Measurements from ENCODE around the gene MAPRE3. TPM values are rescaled to one million over a fixed set of nuclear protein-coding genes. Genes with fewer than 3 reads are reported as not detected.

MAPRE3 gene
- total RNA-seq, 1 donor from 2014 or later: 27.0 TPM

DNA sequence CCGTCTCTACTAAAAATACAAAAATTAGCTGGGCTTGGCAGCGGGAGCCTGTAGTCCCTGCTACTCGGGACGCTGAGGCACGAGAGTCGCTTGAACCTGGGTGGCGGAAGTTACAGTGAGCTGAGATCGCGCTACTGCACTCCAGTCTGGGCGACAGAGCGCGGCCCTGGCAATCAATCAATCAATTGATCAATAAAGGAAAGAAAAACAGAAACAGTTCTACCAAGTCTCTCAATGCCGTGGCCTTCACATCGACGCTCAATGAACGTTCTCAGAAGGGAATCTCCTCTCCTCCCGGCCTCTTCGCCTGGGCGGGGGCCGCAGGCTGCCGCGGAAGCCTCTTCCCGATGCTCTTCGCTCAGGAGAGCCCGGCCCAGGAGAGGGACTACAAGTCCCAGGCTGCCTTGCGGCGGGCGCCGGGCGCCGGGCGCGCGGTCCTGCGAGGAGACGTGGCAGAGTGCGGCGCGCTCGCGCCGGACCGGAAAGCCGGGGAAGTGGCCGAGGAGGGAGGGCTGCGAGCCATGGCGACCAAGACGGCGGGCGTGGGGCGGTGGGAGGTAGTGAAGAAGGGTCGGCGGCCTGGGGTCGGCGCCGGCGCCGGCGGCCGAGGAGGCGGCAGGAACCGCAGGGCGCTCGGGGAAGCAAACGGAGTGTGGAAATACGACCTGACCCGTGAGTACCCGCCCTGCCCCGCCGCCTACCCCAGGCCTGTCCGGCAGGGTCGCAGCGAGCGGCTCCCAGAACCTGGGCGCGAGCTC is 62.2 kb downstream of the MAPRE3 start, which contains the start of gene TMEM214:
Gene TMEM214, plus strand, starts transcription at position 471 of the 758 bp plus-strand sequence. Its CDS starts 51 bp downstream, at position 522.
- FAIRE-seq (no peak), DNase-seq (ENCODE audit: low read depth) (peak; percentile 72)
- H2AFZ ChIP-seq (ENCODE audit: low read depth, low read length): peak within 1 kb of the TSS; percentile 86
- H3K9ac ChIP-seq (ENCODE audit: low read length): peak within 1 kb of the TSS; percentile 96
- peaks cover 55% of the 10 kb centered on the region for H4K20me1 ChIP-seq (ENCODE audit: insufficient read depth, low read length)
- Mint-ChIP-seq H3K9me3 (ENCODE audit: unreplicated experiment) (no peaks in the 10 kb centered on the region), H3K4me1 (ENCODE audit: low read depth, unreplicated experiment) (peaks cover 16% of the 10 kb centered on the region), H3K27me3 (ENCODE audit: low read depth, unreplicated experiment) (no peaks in the 10 kb centered on the region), H3K4me3 (ENCODE audit: unreplicated experiment) (peak within 1 kb of the TSS; percentile 97), H3K36me3 (ENCODE audit: low read depth, unreplicated experiment) (peaks cover 35% of the 10 kb centered on the region), H3K27ac (ENCODE audit: unreplicated experiment) (peak within 1 kb of the TSS; percentile 92)
- no peaks in the 10 kb centered on the region for H3K9me3 ChIP-seq (ENCODE audit: insufficient read depth, low read depth, low read length)
- H3K4me1 ChIP-seq (ENCODE audit: insufficient read depth, low read length): peaks cover 11% of the 10 kb centered on the region
- peak within 1 kb of the TSS; percentile 84 for H3K4me2 ChIP-seq (ENCODE audit: low read length)
- peaks cover 73% of the 10 kb centered on the region for H3K79me2 ChIP-seq (ENCODE audit: insufficient read depth, low read length)
- TF ChIP-seq EZH2 (IDR thresholded peaks at IDR 0.05; ENCODE audit: insufficient read depth, low read length): no peak
- TF ChIP-seq, protein P1, sequence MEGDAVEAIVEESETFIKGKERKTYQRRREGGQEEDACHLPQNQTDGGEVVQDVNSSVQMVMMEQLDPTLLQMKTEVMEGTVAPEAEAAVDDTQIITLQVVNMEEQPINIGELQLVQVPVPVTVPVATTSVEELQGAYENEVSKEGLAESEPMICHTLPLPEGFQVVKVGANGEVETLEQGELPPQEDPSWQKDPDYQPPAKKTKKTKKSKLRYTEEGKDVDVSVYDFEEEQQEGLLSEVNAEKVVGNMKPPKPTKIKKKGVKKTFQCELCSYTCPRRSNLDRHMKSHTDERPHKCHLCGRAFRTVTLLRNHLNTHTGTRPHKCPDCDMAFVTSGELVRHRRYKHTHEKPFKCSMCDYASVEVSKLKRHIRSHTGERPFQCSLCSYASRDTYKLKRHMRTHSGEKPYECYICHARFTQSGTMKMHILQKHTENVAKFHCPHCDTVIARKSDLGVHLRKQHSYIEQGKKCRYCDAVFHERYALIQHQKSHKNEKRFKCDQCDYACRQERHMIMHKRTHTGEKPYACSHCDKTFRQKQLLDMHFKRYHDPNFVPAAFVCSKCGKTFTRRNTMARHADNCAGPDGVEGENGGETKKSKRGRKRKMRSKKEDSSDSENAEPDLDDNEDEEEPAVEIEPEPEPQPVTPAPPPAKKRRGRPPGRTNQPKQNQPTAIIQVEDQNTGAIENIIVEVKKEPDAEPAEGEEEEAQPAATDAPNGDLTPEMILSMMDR (IDR thresholded peaks at IDR 0.05; ENCODE audit: insufficient read depth, low read depth, low read length): no peak
- H3K36me3 ChIP-seq (ENCODE audit: insufficient read depth, low read length): peaks cover 29% of the 10 kb centered on the region
- H3K27ac ChIP-seq (ENCODE audit: low read depth, low read length): peak within 1 kb of the TSS; percentile 87
- H3K27me3 ChIP-seq (ENCODE audit: insufficient read depth, low read length): no peaks in the 10 kb centered on the region
- peak within 1 kb of the TSS; percentile 94 for H3K4me3 ChIP-seq (ENCODE audit: insufficient read depth, low read depth, low read length)

DNA sequence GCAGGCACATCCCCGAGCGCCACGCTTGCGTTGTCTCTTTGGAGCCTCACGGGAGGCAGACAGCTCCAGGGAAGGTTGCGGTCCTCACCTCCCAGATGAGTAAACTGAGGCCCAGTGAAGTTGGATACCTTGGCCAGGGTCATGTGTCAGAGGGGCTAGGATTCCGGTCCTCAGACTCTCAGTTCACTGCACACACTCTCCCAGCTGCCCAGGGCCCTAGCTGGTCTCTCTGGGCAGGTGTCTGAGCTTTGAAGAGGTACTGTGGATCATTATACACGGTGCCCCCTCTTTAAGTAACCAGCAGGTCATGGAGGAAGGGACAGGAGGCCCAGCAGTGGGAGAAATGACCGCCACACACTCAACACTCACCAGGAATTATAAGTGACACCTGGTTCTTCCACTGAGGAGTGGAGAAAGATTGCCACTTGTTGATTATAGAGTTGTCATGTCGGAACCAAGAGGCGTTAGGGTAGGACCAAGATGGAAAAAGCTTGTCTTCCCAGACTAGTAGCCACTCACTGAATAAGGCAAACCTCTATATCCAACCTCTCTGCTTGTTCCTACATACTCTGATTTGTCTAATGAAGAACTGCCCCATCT is 62.9 kb downstream of the MAPRE3 start:
- DNase-seq (ENCODE audit: low read depth) (no peak), FAIRE-seq (no peak)
- Mint-ChIP-seq H3K4me1 (ENCODE audit: low read depth, unreplicated experiment) (peaks cover 16% of the 10 kb centered on the region), H3K27ac (ENCODE audit: unreplicated experiment) (peak overlapping the region; percentile 75), H3K36me3 (ENCODE audit: low read depth, unreplicated experiment) (peaks cover 29% of the 10 kb centered on the region), H3K27me3 (ENCODE audit: low read depth, unreplicated experiment) (no peaks in the 10 kb centered on the region), H3K4me3 (ENCODE audit: unreplicated experiment) (peak overlapping the region; percentile 97), H3K9me3 (ENCODE audit: unreplicated experiment) (no peaks in the 10 kb centered on the region)
- no peaks in the 10 kb centered on the region for H3K27me3 ChIP-seq (ENCODE audit: insufficient read depth, low read length)
- H3K27ac ChIP-seq (ENCODE audit: low read depth, low read length): peak overlapping the region; percentile 87
- no peaks in the 10 kb centered on the region for H3K9me3 ChIP-seq (ENCODE audit: insufficient read depth, low read depth, low read length)
- peaks cover 67% of the 10 kb centered on the region for H3K79me2 ChIP-seq (ENCODE audit: insufficient read depth, low read length)
- peak overlapping the region; percentile 96 for H3K9ac ChIP-seq (ENCODE audit: low read length)
- peak overlapping the region; percentile 94 for H3K4me3 ChIP-seq (ENCODE audit: insufficient read depth, low read depth, low read length)
- H4K20me1 ChIP-seq (ENCODE audit: insufficient read depth, low read length): peaks cover 55% of the 10 kb centered on the region
- peaks cover 36% of the 10 kb centered on the region for H3K36me3 ChIP-seq (ENCODE audit: insufficient read depth, low read length)
- H2AFZ ChIP-seq (ENCODE audit: low read depth, low read length): peak overlapping the region; percentile 86
- TF ChIP-seq, protein P1 (IDR thresholded peaks at IDR 0.05; ENCODE audit: insufficient read depth, low read depth, low read length): no peak
- TF ChIP-seq EZH2 (IDR thresholded peaks at IDR 0.05; ENCODE audit: insufficient read depth, low read length): no peak
- H3K4me1 ChIP-seq (ENCODE audit: insufficient read depth, low read length): peaks cover 11% of the 10 kb centered on the region
- peak overlapping the region; percentile 84 for H3K4me2 ChIP-seq (ENCODE audit: low read length)
